Measurements from ENCODE around the gene ZNF778. TPM values are rescaled to one million over a fixed set of nuclear protein-coding genes. Genes with fewer than 3 reads are reported as not detected.

ZNF778 gene
- total RNA-seq, 1 experiment from 2014 or later = 16.4 TPM

DNA sequence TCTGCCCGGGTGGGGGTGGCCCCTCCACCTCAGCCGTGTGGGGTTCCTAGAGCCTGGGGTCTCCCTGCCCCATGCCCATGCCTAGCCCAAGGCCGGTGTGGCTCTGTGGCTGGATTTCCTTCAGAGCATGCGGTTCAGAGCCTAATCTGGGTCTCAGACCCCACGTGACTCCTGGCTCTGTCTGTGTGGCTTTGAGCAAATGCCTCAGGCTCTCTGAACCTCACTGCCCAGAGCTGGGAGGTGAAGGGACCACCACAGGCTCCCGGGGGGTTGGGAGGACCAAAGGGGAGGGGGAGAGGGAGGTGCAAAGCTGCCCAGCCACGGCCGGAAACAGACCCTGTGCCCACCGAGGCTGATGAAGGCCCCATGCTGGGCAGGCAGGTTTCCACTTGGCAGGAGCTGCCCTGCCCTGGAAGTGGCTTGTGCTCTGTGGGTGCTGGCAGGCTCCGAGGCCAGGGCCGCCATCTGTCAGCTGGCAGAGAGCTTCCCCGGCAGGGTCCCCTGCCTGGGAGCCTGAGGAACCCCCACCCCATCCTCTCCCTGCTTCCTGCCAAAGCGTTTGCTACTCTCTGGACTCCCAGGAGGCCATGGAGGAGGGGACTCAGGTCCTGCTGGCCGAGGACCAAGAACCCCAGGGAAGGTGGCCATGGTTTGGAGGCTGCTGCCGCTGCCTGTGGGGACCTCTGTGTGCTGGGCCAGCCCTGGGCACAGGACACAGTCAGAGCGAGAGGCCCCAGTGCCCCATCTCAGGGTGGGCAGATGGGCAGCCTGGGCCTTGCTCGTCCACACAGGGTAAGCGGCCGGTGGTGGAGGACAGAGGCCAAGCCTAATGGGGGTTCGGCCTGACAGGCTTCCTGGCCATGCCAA is 42.0 kb upstream of the ZNF778 start:
- no peak overlapping the region for H3T11ph ChIP-seq (ENCODE audit: low read length)
- Mint-ChIP-seq H3K27ac (no peak overlapping the region), H3K36me3 (ENCODE audit: insufficient read depth in 1 of 3, low read depth in 3 of 3) (no peaks in the 10 kb centered on the region), H3K9me3 (no peaks in the 10 kb centered on the region), H3K4me3 (no peak overlapping the region), H3K27me3 (ENCODE audit: low read depth) (peaks cover 15% of the 10 kb centered on the region), H3K4me1 (peaks cover 11 to 22% of the 10 kb centered on the region in 2 experiments)
- no peaks in the 10 kb centered on the region for H3K79me2 ChIP-seq (ENCODE audit: insufficient read depth, low read length)
- no peaks in the 10 kb centered on the region for H3K27me3 ChIP-seq (ENCODE audit: insufficient read depth, low read length)
- no peak overlapping the region for H3K56ac ChIP-seq (ENCODE audit: insufficient read length, low read depth, low read length)
- TF ChIP-seq, protein P1, sequence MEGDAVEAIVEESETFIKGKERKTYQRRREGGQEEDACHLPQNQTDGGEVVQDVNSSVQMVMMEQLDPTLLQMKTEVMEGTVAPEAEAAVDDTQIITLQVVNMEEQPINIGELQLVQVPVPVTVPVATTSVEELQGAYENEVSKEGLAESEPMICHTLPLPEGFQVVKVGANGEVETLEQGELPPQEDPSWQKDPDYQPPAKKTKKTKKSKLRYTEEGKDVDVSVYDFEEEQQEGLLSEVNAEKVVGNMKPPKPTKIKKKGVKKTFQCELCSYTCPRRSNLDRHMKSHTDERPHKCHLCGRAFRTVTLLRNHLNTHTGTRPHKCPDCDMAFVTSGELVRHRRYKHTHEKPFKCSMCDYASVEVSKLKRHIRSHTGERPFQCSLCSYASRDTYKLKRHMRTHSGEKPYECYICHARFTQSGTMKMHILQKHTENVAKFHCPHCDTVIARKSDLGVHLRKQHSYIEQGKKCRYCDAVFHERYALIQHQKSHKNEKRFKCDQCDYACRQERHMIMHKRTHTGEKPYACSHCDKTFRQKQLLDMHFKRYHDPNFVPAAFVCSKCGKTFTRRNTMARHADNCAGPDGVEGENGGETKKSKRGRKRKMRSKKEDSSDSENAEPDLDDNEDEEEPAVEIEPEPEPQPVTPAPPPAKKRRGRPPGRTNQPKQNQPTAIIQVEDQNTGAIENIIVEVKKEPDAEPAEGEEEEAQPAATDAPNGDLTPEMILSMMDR (conservative IDR thresholded peaks at IDR 0.05) = no peak
- no peak overlapping the region for H2BK5ac ChIP-seq (ENCODE audit: insufficient read length, low read length)
- no peak overlapping the region for H2AFZ ChIP-seq (ENCODE audit: low read length)
- H3K9me3 ChIP-seq (ENCODE audit: control insufficient read depth, low read depth, low read length) = no peaks in the 10 kb centered on the region
- no peaks in the 10 kb centered on the region for H3K79me1 ChIP-seq (ENCODE audit: insufficient read depth, low read depth, low read length, poor library complexity, severe bottlenecking)
- no peaks in the 10 kb centered on the region for H3K4me1 ChIP-seq (ENCODE audit: insufficient read depth, low read length)
- no peak overlapping the region for H3K4me2 ChIP-seq (ENCODE audit: insufficient read depth, insufficient read length, low read length)
- no peak overlapping the region for H4K91ac ChIP-seq (ENCODE audit: insufficient read length, low read depth, low read length)
- no peak overlapping the region for H4K5ac ChIP-seq (ENCODE audit: insufficient read length, low read depth, low read length)
- H2BK20ac ChIP-seq (ENCODE audit: low read depth, low read length, poor library complexity, severe bottlenecking) = no peak overlapping the region
- H3K27ac ChIP-seq (ENCODE audit: insufficient read length, low read depth, low read length) = no peak overlapping the region
- peaks cover 6% of the 10 kb centered on the region for H3K23me2 ChIP-seq (ENCODE audit: insufficient read length, low read depth, low read length, poor library complexity, severe bottlenecking)
- no peak overlapping the region; the same call in 1 of the 2 replicates for H3K14ac ChIP-seq (ENCODE audit: insufficient read depth, low read length)
- no peak for DNase-seq
- no peak overlapping the region for H2BK15ac ChIP-seq (ENCODE audit: low read depth, low read length)
- H3K4ac ChIP-seq (ENCODE audit: low read depth, low read length) = no peak overlapping the region
- H2BK120ac ChIP-seq (ENCODE audit: low read depth, low read length, poor library complexity, severe bottlenecking) = no peak overlapping the region
- H2BK12ac ChIP-seq (ENCODE audit: insufficient read length, low read depth, low read length) = no peak overlapping the region
- no CpG with 5 or more reads among the region's 20 CpGs for WGBS (ENCODE audit: extremely low coverage, insufficient read length, low lambda C conversion rate)
- no peak overlapping the region for H3K18ac ChIP-seq (ENCODE audit: insufficient read length, low read depth, low read length)
- no peak overlapping the region for H3K23ac ChIP-seq (ENCODE audit: insufficient read length, low read depth, low read length)
- no peak overlapping the region for H2AK5ac ChIP-seq (ENCODE audit: insufficient read length, low read length)
- no peak overlapping the region for H4K8ac ChIP-seq (replicated peaks; ENCODE audit: insufficient read length, low read depth, low read length)
- no peak overlapping the region for H3K9ac ChIP-seq (ENCODE audit: extremely low read depth, insufficient read length, low read length)
- no peaks in the 10 kb centered on the region for H4K20me1 ChIP-seq (ENCODE audit: control insufficient read depth, insufficient read depth, insufficient read length)
